Measurements from ENCODE around the gene ENTREP3.

ENTREP3 gene

DNA sequence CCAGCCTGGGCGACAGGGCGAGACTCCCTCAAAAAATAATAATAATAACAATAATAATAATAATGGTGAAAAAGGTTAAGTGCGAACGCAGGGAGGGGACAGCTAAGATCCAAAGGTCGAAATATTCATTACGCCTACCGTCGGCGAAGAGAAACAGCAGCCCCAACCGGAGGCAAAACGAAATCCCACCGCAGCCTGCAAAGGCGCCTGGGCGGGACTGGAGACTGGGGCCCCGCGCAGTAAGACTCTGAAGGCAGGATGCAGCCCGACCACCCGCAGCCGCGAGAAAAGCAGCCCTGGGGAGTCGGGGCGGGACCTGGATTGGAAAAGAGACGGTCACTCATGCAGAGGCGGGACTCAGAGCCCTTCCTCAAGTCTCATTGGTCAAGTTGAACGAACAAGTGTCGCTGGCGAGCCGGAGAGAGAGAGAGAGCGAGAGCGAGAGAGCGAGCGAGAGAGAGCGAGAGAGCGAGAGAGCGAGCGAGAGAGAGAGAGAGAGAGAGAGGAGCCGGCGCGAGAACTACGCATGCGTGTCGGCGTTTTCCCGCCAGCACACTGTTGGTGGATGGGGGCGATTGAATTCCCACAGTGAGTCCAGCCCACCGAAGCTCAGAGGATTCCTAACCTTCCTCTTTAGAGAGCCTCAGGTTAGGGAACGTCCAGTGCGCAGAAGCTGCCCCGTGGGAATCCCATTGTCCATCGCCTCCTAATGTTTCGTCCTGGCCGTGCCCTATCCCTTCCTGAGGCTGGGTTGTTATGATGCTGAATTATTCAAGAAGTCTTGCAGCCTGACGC is 10.7 kb downstream of the ENTREP3 start:
- TF ChIP-seq, protein P1, sequence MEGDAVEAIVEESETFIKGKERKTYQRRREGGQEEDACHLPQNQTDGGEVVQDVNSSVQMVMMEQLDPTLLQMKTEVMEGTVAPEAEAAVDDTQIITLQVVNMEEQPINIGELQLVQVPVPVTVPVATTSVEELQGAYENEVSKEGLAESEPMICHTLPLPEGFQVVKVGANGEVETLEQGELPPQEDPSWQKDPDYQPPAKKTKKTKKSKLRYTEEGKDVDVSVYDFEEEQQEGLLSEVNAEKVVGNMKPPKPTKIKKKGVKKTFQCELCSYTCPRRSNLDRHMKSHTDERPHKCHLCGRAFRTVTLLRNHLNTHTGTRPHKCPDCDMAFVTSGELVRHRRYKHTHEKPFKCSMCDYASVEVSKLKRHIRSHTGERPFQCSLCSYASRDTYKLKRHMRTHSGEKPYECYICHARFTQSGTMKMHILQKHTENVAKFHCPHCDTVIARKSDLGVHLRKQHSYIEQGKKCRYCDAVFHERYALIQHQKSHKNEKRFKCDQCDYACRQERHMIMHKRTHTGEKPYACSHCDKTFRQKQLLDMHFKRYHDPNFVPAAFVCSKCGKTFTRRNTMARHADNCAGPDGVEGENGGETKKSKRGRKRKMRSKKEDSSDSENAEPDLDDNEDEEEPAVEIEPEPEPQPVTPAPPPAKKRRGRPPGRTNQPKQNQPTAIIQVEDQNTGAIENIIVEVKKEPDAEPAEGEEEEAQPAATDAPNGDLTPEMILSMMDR (IDR thresholded peaks at IDR 0.05; ENCODE audit: low read depth, low read length, poor library complexity, severe bottlenecking), result peak; percentile 34
- TF ChIP-seq EZH2phosphoT487 (IDR thresholded peaks at IDR 0.05; ENCODE audit: borderline replicate concordance, low read length), result no peak
- H4K20me1 ChIP-seq (ENCODE audit: control insufficient read depth, insufficient read depth, low read depth, low read length), result no peaks in the 10 kb centered on the region
- H3K79me2 ChIP-seq (ENCODE audit: control insufficient read depth, low read length), result peaks cover 26% of the 10 kb centered on the region
- 0 out of 2 replicates have a peak, but pooled peaks cover 5% of the 10 kb centered on the region for H3F3A ChIP-seq (ENCODE audit: control insufficient read depth, insufficient read depth)
- H3K4me3 ChIP-seq (ENCODE audit: low read length), result peak overlapping the region; percentile 84
- H3K4me1 ChIP-seq (ENCODE audit: control insufficient read depth, low read length), result peaks cover 37% of the 10 kb centered on the region
- H3K36me3 ChIP-seq (ENCODE audit: control insufficient read depth, low read length), result peaks cover 14% of the 10 kb centered on the region
- H3K9me3 ChIP-seq (ENCODE audit: control insufficient read depth, insufficient read depth, low read length), result no peaks in the 10 kb centered on the region
- no peaks in the 10 kb centered on the region for H3K9me2 ChIP-seq (replicated peaks; ENCODE audit: control insufficient read depth, low read length)
- H3K27ac ChIP-seq (ENCODE audit: low read depth, low read length), result peak overlapping the region; percentile 71
- H3K4me2 ChIP-seq (ENCODE audit: low read length), result peak overlapping the region; percentile 97
- no peaks in the 10 kb centered on the region for H3K27me3 ChIP-seq (ENCODE audit: control insufficient read depth, low read length)

DNA sequence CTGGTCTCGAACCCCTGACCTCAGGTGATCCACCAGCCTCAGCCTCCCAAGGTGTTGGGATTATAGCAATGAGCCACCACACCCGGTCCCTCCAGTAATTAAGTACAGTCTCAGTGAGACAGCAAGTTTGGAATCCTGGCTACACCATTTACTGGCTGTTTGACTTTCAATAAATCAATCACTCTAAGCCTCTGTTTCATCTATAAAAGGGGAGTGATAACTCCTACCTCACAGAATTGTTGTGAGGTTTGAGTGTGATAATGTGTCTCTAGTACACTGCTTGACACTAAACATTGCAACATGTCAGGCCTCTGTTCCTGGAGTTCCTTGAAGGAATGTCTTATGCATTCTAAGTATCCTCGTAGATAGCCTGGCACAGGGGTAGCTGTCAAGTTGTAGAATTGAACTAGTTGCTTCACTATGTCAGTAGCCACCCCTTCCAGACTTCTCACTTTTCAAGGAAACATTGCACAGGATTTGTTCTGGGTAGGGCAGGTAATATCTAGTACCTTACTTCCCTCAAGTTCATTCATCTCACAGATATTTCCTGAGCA is 12.4 kb downstream of the ENTREP3 start:
- Histone ChIP-seq H3K27me3 (ENCODE audit: control insufficient read depth, low read length) (no peaks in the 10 kb centered on the region), H3F3A (ENCODE audit: control insufficient read depth, insufficient read depth) (0 out of 2 replicates have a peak, but pooled peaks cover 5% of the 10 kb centered on the region), H3K79me2 (ENCODE audit: control insufficient read depth, low read length) (peaks cover 26% of the 10 kb centered on the region), H3K36me3 (ENCODE audit: control insufficient read depth, low read length) (peaks cover 11% of the 10 kb centered on the region), H4K20me1 (ENCODE audit: control insufficient read depth, insufficient read depth, low read depth, low read length) (no peaks in the 10 kb centered on the region), H3K27ac (ENCODE audit: low read depth, low read length) (peak overlapping the region; percentile 71), H3K9me2 (replicated peaks; ENCODE audit: control insufficient read depth, low read length) (no peaks in the 10 kb centered on the region), H3K4me1 (ENCODE audit: control insufficient read depth, low read length) (peaks cover 37% of the 10 kb centered on the region), H3K4me2 (ENCODE audit: low read length) (peak overlapping the region; percentile 72), H3K4me3 (ENCODE audit: low read length) (peak overlapping the region; percentile 84), H3K9me3 (ENCODE audit: control insufficient read depth, insufficient read depth, low read length) (no peaks in the 10 kb centered on the region)
- TF ChIP-seq EZH2phosphoT487 (IDR thresholded peaks at IDR 0.05; ENCODE audit: borderline replicate concordance, low read length), result no peak
- TF ChIP-seq, protein P1 (IDR thresholded peaks at IDR 0.05; ENCODE audit: low read depth, low read length, poor library complexity, severe bottlenecking), result no peak

DNA sequence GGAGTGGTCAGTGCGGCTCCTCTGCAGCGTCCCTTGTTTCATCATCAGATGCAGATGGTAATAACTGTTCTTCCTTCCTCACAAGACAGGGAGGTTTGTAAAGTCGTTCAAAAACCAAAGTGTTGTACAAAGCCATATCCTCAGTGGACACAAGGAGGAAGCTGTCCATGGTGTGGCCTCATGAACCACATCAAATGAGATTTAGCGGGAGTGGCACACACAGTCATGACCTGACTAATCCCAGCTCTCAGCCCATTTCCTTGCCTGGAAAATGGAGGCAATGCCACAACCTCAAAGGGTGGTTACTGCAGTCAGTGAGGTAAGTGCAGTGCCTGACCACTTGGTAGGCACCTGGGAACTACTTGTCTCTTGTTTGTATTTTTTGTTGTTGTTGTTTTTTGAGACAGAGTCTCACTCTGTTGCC is 13.4 kb downstream of the ENTREP3 start:
- H3K27ac ChIP-seq (ENCODE audit: low read depth, low read length), result peak overlapping the region; percentile 14; the same call in 1 of the 2 replicates
- H3K9me3 ChIP-seq (ENCODE audit: control insufficient read depth, insufficient read depth, low read length), result no peaks in the 10 kb centered on the region
- peaks cover 14% of the 10 kb centered on the region for H3K36me3 ChIP-seq (ENCODE audit: control insufficient read depth, low read length)
- no peaks in the 10 kb centered on the region for H3K27me3 ChIP-seq (ENCODE audit: control insufficient read depth, low read length)
- peak overlapping the region; percentile 79 for H3K4me2 ChIP-seq (ENCODE audit: low read length)
- TF ChIP-seq, protein P1 (IDR thresholded peaks at IDR 0.05; ENCODE audit: low read depth, low read length, poor library complexity, severe bottlenecking), result no peak
- no peak for TF ChIP-seq EZH2phosphoT487 (IDR thresholded peaks at IDR 0.05; ENCODE audit: borderline replicate concordance, low read length)
- H3F3A ChIP-seq (ENCODE audit: control insufficient read depth, insufficient read depth), result 0 out of 2 replicates have a peak, but pooled peaks cover 5% of the 10 kb centered on the region
- no peaks in the 10 kb centered on the region for H4K20me1 ChIP-seq (ENCODE audit: control insufficient read depth, insufficient read depth, low read depth, low read length)
- peak overlapping the region; percentile 73 for H3K4me3 ChIP-seq (ENCODE audit: low read length)
- H3K4me1 ChIP-seq (ENCODE audit: control insufficient read depth, low read length), result peaks cover 37% of the 10 kb centered on the region
- no peaks in the 10 kb centered on the region for H3K9me2 ChIP-seq (replicated peaks; ENCODE audit: control insufficient read depth, low read length)
- peaks cover 26% of the 10 kb centered on the region for H3K79me2 ChIP-seq (ENCODE audit: control insufficient read depth, low read length)

Data from DOHH2 (cell line).